H1 (cell line): Measurements from ENCODE around the gene FREM2. TPM values are rescaled to one million over a fixed set of nuclear protein-coding genes. Genes with fewer than 3 reads are reported as not detected.

ENCODE experiments used
- BRCA1 ChIP-seq: IDR thresholded peaks from 2 replicates; pipeline ENCODE4 v1.6.1; 2012; ENCODE audit warnings: low read depth, low read length, improper control_type of control experiment
- CHD7 ChIP-seq: fragments of 300-600 bp; sonication (generic); IDR thresholded peaks from 2 replicates; pipeline ENCODE4 v1.7.1; 2012; ENCODE audit warnings: low read length, moderate library complexity, mild to moderate bottlenecking, inconsistent platforms; ENCODE audit not compliant: insufficient replicate concordance
- E2F6 ChIP-seq: IDR thresholded peaks from 2 replicates; pipeline ENCODE4 v1.6.1; 2012; ENCODE audit warnings: inconsistent platforms
- GABPA ChIP-seq: IDR thresholded peaks from 2 replicates; pipeline ENCODE4 v1.6.1; 2011; ENCODE audit warnings: mild to moderate bottlenecking, low read length, moderate library complexity, borderline replicate concordance; ENCODE audit not compliant: insufficient read depth
- MAFK ChIP-seq: IDR thresholded peaks from 2 replicates; pipeline ENCODE4 v1.6.1; 2012; ENCODE audit warnings: low read depth, mild to moderate bottlenecking, improper control_type of control experiment, low read length
- SP1 ChIP-seq: IDR thresholded peaks from 2 replicates; pipeline ENCODE4 v1.6.1; 2011; ENCODE audit warnings: low read depth, low read length
- SP2 ChIP-seq: IDR thresholded peaks from 2 replicates; pipeline ENCODE4 v1.6.1; 2012; ENCODE audit warnings: mild to moderate bottlenecking, low read length, inconsistent platforms
- USF2 ChIP-seq: IDR thresholded peaks from 2 replicates; pipeline ENCODE4 v1.6.1; 2011; ENCODE audit warnings: low read length, improper control_type of control experiment
- ZNF274 ChIP-seq: IDR thresholded peaks from 2 replicates; pipeline ENCODE4 v1.7.0; 2012; ENCODE audit warnings: low read length, borderline replicate concordance; ENCODE audit errors: extremely low read depth
- polyA plus RNA-seq, 7 experiments: library from polyadenylated mRNA; depleted of rRNA in 3 of 7; stranded (reverse) in 5 of 7; unstranded in 2 of 7; fragments of >200 nt in 5 of 7; fragments of 200-250 nt in 2 of 7; gene quantifications; 1 replicate in 5 of 7; 2 replicates in 1 of 7; 4 replicates in 1 of 7; pipeline versions ENCODE4 v1.2.1 to v1.2.3, GENCODE V29; 2011 to 2013; ENCODE audit warnings: missing spikeins in 2 of 7, mixed read lengths in 2 of 7
- total RNA-seq: library from RNA; stranded (reverse); fragmentation: NEBNext Ultra II Directional; extraction: Animal tissue kit (Norgen Biotek cat#: 25700); gene quantifications from 2 replicates; pipeline ENCODE4 v1.2.1, GENCODE V29; 2021

The FREM2 gene
- total and polyA plus RNA-seq, 2 of the 8 experiments (the other 6 are each of a cell fraction or from before 2014, with no cell fraction given), result 11.6 to 22.8 TPM

GRCh38 chr13:38767506-38768265 is 80.8 kb downstream of the FREM2 start (continued):
- no peak for TF ChIP-seq USF2
- TF ChIP-seq ZNF274, result no peak
- no peak for TF ChIP-seq CHD7
- TF ChIP-seq BRCA1, result no peak
- TF ChIP-seq GABPA, result no peak
- no peak for TF ChIP-seq E2F6
- no peak for TF ChIP-seq SP1
- TF ChIP-seq MAFK, result no peak
- TF ChIP-seq SP2, result no peak
- TF ChIP-seq, all 59 proteins: peak for 0
